Measurements from ENCODE around the gene QRSL1.
"Not testable (repeated sequence)": the region's sequence is repeated elsewhere in the genome, so short reads cannot be mapped to it uniquely, and the experiment has no call there.

QRSL1 gene

GRCh38 chr6:106623039-106623438 is 6.3 kb upstream of the QRSL1 start:
- DNase-seq: no peak

- DNase-seq: no peak
Measured at GRCh38 chr6:106626485-106626884, 2.9 kb upstream of the QRSL1 start.

DNA sequence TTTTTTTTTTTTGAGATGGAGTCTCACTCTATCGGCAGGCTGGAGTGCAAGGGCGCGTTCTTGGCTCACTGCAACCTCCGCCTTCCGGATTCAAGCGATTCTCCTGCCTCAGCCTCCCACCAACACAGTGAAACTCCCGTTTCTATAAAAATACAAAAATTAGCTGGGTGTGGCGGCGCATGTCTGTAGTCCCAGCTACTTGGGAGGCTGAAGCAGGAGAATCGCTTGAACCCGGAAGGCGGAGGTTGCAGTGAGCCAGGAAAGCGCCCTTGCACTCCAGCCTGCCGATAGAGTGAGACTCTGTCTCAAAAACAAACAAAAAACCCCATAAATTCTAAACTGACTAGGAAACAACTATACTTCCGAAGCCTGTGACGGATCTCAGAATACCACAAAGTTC is 1.6 kb upstream of the QRSL1 start:
- DNase-seq: not testable (repeated sequence)

DNA sequence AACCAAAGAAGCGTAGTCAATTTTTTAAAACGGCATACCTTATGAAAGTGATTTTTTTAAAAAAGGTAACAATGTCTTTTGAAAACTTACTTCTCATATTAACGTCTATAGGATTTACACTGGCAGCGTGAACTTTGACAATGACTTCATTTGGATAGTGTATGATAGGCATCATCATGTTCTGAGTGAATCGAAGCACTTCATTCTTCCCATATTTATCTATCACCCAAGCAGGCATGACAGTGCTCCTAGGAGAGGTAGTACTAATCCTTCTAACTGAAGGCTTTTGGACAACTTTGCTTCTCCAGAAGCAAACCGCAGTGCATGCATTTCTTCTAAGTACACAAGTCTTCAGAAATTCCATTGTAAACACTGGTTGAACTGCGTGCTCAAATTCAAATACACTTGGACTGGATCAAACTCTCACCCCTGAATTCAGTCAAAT is 698 bp upstream of the QRSL1 start:
- DNase-seq: no peak

DNA sequence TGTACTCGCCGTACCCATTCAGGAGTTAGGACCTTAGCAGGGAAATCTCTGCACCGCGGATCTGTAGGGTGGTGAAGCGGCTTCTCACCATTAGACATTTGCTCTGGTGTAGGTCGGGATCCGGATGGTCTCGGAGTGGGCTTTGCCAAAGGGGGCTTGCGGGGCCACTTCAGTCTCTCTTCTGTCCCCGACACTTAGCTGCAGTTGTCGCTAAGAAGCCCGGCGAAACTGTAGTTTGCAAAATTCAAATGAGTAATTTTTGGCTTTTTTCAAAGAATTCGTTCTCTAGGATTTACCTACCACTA is 433 bp downstream of the QRSL1 start:
- no peak for DNase-seq

DNA sequence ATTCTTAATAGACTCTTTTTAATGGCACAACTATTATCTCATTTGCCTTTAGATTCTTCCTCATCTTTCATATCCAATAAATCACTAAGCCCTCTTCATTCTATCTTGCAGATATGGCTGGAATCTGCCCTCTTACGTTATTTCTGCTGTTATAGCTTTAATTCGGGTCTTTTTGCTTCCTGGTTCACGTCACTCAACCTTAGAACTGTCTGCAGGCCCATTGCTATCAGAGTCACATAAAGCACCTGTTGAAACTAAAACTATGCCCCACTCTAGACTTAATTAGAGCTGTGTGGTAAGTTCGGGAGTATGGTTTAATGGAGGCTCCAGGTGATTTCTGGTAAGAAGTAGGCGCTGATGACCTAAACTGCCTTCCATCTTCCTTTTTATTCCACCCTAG is 988 bp downstream of the QRSL1 start:
- no peak for DNase-seq

DNA sequence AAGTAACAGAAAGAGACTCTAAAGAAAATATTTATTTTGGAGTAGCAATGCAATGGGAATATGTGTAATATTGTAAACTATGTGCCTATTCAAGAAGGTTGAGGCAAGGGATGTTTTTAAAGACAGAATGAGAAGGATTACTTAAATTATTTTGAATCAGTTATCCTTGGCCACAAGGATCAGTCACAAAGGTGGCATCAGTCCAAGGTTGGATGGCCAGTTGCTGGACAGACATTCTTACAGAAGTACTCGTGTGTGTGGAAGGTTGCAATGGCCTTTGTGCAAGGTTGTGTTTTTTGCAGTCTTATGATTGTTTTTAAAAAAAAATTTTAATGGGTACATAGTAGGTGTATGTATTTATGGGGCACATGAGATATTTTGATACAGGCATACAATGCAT is 2.0 kb downstream of the QRSL1 start:
- no peak for DNase-seq

DNA sequence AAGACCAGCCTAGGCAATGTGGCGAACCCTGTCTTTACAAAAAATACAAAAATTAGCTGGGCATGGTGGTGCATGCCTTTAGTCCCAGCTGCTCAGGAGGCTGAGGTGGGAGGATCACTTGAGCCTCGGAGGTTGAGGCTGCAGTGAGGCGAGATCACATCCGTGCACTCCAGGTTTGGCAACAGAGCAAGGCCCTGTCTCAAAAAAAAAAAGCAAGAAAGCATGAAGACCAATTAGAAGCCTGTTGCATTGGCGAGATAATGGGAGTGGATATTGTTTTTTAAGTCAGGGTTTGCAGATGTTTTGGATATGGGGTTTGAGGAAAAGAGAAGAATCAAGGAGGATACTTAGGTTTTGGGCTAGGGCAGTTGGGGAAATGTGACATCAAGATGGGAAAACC is 5.2 kb downstream of the QRSL1 start:
- no peak for DNase-seq

DNA sequence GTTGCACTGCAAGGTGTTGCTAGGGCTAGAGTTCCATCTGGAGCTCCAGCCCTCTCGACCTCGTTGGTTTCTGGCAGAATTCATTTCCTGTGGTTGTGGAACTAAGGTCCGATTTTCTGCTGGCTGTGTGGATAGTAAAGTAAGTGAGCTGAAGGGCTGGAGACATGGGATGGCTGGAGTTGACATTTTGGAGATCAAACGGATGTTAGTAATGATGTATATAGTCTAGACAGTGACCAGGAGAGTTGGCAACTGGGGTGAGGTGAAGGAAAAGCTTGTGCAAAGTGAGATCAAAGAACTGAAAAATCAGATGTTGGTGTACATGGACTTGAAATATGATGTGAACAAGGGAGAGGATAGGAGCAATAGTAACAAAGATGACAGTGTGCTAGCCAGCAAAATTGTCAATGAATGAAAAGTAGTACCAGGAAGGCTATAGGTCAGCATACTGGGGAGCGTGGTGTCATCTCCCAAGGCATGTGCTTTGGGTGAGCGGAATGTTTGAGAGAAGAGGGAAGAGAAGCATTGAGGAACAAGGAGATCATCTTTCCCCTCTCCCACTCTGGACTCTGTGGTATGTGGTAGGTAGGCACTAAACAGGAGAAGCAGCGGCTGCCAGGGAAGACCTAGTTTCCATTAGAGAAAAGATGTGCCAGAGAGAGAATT is 7.8 kb downstream of the QRSL1 start:
- peak; percentile 44 to 52 for DNase-seq

DNA sequence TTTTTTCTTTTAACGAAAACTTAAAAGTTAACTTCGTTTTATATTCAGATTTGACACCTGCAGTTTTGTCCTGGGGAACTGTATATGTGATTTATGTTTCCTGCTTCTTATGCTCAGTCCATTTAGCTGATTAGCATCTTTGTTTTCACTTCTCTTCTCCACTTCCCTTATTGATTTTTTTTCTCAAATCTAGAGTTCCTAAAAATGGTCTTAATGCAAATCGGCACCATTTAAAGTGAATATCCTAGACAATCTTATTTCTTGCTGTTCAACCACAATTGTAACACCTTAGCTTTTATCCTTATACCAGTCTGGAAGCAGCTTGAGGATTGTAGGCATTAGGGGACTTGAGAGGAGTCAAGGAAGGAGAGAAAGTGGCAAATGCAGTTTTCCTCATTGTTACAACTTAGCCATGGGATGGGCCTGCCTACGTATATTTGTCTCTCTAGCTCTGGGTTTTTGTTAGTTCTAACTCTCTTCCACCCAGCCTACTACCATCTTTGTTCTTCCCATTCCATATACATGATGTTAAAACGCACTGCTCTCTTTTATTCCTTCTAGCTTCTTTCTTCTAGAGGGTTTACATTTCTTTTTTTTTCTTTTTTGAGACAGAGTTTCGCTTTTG is 8.5 kb downstream of the QRSL1 start:
- DNase-seq: peak; percentile 13 to 64

DNA sequence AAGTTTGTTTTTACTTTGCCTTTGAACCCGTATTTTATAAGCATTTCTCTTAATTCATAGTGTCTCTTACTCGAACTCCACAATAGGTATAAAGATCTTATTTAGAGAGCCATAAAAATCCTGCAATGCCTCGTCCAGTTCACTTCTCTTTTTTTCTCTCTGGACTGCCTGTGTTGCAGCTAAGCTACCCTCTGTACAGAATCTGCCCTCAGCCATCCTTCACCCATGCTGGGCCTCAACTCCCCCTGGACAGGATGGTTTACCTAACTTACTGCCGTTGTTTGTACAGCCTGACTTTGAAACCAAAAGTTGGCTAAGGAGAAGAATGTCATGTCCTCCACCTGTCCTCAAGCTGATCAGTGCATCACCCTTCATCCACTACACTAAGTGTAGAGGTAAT is 10.4 kb downstream of the QRSL1 start:
- DNase-seq: no peak

GRCh38 chr6:106642476-106642875 is 13.1 kb downstream of the QRSL1 start:
- no peak for DNase-seq

DNA sequence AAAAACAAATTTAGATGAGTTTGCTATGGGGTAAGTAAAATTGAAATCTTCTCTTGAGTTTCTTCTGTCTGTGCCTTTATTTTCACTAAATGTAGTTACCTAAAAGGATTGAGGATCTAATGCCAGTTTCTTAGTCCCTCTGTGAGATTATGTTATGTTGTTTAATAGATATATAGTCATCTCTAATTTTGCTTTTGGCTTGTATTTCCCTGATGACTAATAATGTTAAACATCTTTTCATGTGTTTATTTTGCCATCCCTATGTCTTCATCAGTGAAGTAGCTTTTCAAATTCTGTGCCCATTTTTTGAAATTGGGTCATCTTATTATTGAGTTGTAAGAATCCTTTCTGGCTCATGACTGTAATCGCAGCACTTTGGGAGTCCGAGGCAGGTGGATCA is 13.7 kb downstream of the QRSL1 start:
- DNase-seq: no peak

GRCh38 chr6:106648651-106649308 is 19.4 kb downstream of the QRSL1 start:
- no peak for DNase-seq

DNA sequence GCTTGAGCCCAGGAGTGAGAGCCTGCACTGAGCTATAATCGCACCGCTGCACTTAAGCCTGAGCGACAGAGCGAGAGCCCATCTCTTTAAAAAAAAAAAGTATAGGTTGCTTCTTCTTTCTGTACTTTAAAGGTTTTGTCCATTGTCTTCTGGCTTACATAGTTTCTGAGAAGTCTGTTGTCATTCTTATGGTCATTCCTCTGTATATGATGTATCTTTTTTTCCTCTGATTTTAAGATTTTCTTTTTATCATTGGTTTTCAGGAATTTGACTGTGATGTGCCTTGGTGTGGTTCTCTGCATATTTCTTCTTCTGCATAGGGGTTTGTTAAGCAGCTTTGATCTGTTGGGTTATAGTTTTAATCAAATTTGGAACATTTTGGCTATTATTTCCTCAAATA is 29.1 kb downstream of the QRSL1 start:
- DNase-seq: no peak

GRCh38 chr6:106659859-106660258 is 30.5 kb downstream of the QRSL1 start:
- no peak for DNase-seq

- no peak for DNase-seq
Measured at GRCh38 chr6:106662458-106662857, 33.1 kb downstream of the QRSL1 start.

DNA sequence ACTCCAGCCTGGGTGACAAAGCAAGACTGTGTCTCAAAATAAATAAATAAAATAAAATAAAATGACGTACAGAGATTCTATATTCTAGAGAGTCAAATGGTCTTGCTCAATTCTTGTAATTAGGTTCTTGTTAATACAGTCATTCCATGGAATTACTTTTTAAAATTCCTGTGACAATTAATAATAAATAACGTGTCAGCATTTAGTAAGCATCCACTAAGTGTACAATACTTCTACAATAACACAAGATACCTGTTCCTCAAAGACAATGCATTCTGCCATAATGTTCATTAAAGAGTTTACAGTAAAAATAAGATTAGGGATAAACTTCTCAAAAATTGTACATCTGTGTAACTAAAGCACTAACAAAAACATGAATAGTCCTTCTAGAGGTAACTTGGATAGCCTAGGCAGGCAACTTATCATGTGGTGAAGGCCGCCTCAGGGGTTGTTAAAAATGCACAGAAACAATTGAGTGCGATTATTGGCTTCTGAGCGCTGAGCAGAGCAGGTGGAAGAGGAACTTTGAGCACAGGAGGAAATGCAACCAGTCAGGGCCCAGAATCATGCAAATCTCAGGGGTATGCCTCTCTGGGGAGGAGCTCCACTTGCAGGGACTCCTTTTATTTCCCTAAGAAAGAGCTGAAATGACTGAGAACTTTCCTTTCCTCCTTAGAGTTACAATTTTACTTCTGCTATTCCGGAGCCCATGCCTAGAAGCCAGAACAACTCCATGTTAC is 37.1 kb downstream of the QRSL1 start:
- DNase-seq: peak in 1 of 2 donors; percentile 9

DNA sequence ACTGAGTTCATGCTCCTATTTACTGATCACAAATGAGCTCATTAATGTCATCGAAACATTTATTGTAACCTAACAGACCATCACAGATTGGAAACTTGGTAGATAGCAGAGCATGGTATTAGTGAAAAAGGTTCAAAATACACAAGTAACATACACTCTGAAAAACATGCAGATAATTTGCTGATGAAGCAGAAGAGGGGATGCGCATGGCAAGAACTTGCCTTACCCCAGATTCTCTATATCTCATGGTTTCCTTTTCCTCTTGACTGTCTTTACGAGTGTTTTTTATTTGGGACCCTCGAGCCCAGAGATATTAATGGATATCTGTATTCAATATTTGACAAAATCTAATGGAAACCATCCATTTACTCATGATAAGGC is 37.6 kb downstream of the QRSL1 start:
- no peak for DNase-seq

- no peak for DNase-seq
Measured at GRCh38 chr6:106670236-106670635, 40.9 kb downstream of the QRSL1 start.

GRCh38 chr6:106671651-106672050 is 42.3 kb downstream of the QRSL1 start:
- DNase-seq: no peak

DNA sequence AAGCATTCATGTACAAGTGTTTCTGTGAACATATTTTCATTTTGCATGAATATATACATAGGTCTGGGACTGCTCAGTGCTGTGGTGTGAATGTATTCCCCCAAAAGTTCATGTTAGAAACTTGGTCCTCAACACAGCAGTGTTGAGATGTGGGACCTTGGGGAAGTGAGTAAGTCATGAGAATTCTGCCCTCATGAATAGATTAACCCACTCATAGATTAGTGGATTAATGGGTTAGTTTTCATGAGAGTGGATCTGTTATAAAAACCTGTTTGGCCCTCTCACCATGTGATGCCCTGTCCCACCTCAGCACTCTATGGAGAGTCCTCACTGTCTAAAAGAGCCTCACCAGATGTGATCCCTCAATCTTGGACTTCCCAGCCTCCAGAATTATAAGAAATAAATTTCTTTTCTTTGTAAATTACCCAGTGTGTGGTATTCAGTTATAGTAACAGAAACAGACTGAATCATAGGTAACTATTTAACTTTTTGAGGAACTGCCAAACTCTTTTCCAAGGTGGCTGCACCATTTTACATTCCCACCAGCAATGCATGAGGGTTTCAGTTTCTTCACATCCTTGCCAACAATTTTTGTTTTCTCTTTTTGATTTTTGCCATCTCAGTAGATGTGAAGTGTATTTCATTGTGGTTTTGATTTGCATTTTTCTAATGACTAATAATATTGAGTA is 45.3 kb downstream of the QRSL1 start:
- no peak for DNase-seq

GRCh38 chr6:106677282-106677681 is 47.9 kb downstream of the QRSL1 start:
- DNase-seq: no peak
